A375 (cell line): ENCODE measurements around the gene AMDHD2. TPM values are rescaled to one million over a fixed set of nuclear protein-coding genes. Genes with fewer than 3 reads are reported as not detected.

Source experiments
- small RNA-seq: library from RNA; depleted of rRNA; stranded (forward); fragments of <200 nt; gene quantifications from one replicate; pipeline ENCODE3, GENCODE V24; 2014
- total RNA-seq: library from RNA; depleted of rRNA; stranded (reverse); fragments of >200 nt; shearing (Covaris generic); gene quantifications from 2 replicates; pipeline ENCODE4 v1.2.3, GENCODE V29; 2014; rRNA removed

Gene AMDHD2
- total RNA-seq: 47.6 and 52.2 TPM in 2 replicates

GRCh38 chr16:2520097-2520783, at the start of gene AMDHD2:
Gene AMDHD2, plus strand, starts transcription at chr16:2520371. Its CDS starts 88 bp downstream, at chr16:2520459.

GRCh38 chr16:2471016-2471652, 49.0 kb upstream of the AMDHD2 start, which contains the start of gene NTN3:
Gene NTN3, plus strand, starts transcription at chr16:2471297. Its CDS starts 405 bp downstream, at chr16:2471702.

GRCh38 chr16:2474877-2475412, 45.2 kb upstream of the AMDHD2 start, which contains the start of gene TBC1D24:
Gene TBC1D24, plus strand, starts transcription at chr16:2475127. Its CDS starts 21,022 bp downstream, at chr16:2496149.

GRCh38 chr16:2513405-2514332, 6.5 kb upstream of the AMDHD2 start, which contains the start of gene ATP6V0C:
Gene ATP6V0C, plus strand, starts transcription at chr16:2513952. Its CDS starts 152 bp downstream, at chr16:2514104.

GRCh38 chr16:2531371-2531695, 11.2 kb downstream of the AMDHD2 start, which contains the start of gene CEMP1:
Gene CEMP1, minus strand, starts transcription at chr16:2531408. Its CDS starts 335 bp downstream, at chr16:2531073.

GRCh38 chr16:2537451-2538379, 17.5 kb downstream of the AMDHD2 start, which contains the start of gene PDPK1:
Gene PDPK1, plus strand, starts transcription at chr16:2538021. Its CDS starts 92 bp downstream, at chr16:2538113.

Small RNA genes lying within 50 kb of the gene (small RNA-seq; reads per million reads assigned to genes)
- gene AC093525.1 (not detected), gene MIR3178 (not detected)

Other genes with a start within 250 kb of the AMDHD2 start
- 0.40 and 0.60 TPM in 2 replicates for gene ABCA3, start 179.6 kb upstream of the AMDHD2 start, total RNA-seq
- gene CCNF, start 90.9 kb upstream of the AMDHD2 start, total RNA-seq: 39.2 and 42.2 TPM in 2 replicates
- gene TEDC2, start 60.3 kb upstream of the AMDHD2 start, total RNA-seq: 33.7 and 40.7 TPM in 2 replicates
- gene NTN3, start 49.1 kb upstream of the AMDHD2 start, total RNA-seq: 0.37 and 0.64 TPM in 2 replicates
- gene TBC1D24, start 45.2 kb upstream of the AMDHD2 start, total RNA-seq: 12.4 and 13.9 TPM in 2 replicates
- 28.7 and 48.4 TPM in 2 replicates for gene ATP6V0C, start 6.4 kb upstream of the AMDHD2 start, total RNA-seq
- gene CEMP1, start 11.0 kb downstream of the AMDHD2 start, total RNA-seq: 0.45 TPM in 1 of 2 replicates, not detected in the other
- gene PDPK1, start 17.6 kb downstream of the AMDHD2 start, total RNA-seq: 11.7 and 14.0 TPM in 2 replicates
- 37.5 and 40.6 TPM in 2 replicates for gene KCTD5, start 162.2 kb downstream of the AMDHD2 start, total RNA-seq
- 0.64 and 1.5 TPM in 2 replicates for gene PRSS27, start 199.9 kb downstream of the AMDHD2 start, total RNA-seq
- gene SRRM2, start 232.3 kb downstream of the AMDHD2 start, total RNA-seq: 99.8 and 114 TPM in 2 replicates